GM18502 (cell line): ENCODE data around the gene PRDM11.

Experiments used
- ATAC-seq: cut with Tn5 transposase; IDR thresholded peaks from one replicate; pipeline ENCODE4 v1.9.1; 2021; ENCODE audit warnings: mild to moderate bottlenecking; ENCODE audit not compliant: unreplicated experiment, poor library complexity

The PRDM11 gene

DNA sequence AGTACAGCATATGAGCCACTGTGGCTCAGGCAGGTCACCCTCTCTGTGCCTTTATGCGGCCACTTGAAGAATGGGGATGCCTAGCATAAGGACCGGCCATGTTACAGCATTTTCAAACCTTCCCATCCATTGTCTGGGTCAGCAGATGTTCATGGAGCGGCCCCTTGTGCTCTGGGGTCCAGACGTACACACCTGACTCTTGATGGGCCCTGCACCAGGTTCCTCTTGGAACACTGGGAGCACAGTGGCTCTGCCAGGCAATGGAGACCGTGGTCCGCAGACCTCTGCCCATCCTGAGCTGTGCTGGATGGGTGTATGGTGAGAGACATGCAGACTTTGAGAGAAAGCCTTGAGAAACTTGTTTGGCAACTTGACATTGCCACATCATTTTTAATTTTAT, 9.8 kb downstream of the PRDM11 start:
- no peak for ATAC-seq

- no peak for ATAC-seq
Observed at GRCh38 chr11:45156741-45157140, 10.3 kb downstream of the PRDM11 start.

GRCh38 chr11:45157247-45158209, 11.1 kb downstream of the PRDM11 start:
- ATAC-seq: no peak

DNA sequence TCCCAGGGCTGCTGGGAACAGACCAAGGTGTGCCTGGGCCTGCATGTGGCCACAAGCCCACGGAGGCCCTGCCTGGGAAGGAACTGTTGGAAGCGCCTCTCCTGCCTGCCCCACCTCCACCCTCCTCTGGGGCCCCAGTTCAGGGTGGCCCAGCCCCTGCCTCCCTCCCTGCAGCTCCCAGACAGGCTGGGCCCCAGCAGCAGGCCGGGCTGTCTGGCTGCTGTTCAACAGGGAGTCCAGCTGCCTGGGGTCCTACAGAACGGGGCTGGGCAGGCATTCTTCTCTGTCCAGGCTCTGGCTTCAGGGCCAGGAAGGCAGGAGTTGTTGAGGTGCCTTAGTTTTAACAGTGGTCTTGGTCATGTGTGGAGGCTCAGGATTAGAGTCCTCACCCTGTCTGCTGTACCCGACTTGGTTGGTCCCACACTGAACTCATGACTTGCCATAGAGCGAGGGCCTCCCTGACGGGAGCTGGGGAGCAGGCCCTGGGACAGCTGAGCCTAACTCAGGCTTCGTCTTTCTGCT, 11.8 kb downstream of the PRDM11 start:
- ATAC-seq: no peak

GRCh38 chr11:45158891-45159605, 12.6 kb downstream of the PRDM11 start:
- ATAC-seq: no peak

- ATAC-seq: no peak
Observed at GRCh38 chr11:45159781-45160365, 13.4 kb downstream of the PRDM11 start.

DNA sequence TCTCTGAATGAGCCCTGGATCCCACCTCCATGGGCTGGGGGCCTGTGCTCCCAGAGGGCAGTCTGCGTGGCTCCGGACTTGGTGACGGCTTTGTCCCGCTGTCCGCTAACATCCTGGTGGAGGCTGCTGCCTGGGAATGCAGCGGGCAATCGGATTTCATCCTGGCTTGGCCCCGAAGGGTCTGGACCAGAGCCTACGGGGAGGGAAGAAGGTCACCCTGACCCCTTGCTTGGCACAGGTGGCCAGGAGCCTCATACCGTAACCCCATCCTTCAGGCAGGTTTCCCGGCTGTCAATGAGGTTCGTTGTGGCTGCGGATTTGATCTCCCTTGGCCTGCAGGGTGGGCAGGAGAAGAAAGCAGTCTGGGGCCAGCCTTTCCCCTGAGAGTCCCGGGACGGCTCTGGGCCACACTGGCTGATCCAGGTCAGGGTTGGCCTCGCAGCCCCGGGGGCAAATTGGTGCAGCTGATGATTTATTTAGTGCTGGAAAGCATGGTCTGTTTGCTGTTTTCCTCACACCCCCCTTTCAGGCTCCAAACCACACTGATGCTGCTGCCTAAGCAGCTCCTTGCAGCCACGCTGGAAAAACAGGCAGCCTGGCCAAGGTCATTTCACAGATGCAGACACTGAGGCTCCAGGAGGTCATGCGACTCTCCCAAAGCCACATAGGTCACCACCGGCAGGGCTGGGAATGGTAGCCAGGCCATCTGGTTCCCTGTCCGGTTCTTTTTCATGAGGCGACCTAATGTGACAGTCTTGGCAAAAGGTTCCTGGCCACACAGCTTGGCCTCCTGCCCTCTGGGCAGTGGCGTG, 15.0 kb downstream of the PRDM11 start:
- ATAC-seq: no peak

- ATAC-seq: no peak
Observed at GRCh38 chr11:45162064-45162375, 15.6 kb downstream of the PRDM11 start.

GRCh38 chr11:45162916-45163879, 16.8 kb downstream of the PRDM11 start:
- no peak for ATAC-seq

DNA sequence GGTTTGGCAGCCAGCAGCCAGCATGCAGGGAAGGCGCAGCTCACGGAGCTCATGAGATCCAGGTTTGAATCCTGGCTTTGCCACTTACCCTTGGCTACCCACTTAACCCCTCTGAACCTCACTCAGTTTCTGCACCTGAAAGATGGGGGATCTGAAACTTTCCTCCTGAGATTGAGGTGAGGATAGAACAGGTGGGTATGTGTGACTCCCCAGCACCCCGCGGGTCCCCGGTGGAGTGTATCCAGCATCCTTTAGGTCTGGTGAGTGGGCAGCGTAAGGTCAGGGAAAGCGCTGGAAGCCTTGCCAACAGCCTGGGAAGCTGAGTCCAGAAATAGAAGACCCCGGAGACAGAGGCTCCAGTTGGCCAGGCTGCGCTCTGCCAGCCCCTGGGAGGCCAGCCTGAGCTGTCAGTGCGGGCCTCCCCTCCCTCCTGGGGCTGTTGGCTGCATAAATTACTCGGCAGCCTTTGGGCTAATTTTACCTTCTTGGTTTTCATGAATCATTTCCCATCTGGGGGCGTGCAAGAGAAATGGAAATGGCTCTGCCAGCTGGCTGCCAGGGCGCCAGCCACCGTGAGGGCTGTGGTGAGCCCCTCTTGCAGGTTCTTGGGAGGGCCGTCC, 17.6 kb downstream of the PRDM11 start:
- no peak for ATAC-seq

- ATAC-seq: no peak
Observed at GRCh38 chr11:45165386-45165785, 18.9 kb downstream of the PRDM11 start.

DNA sequence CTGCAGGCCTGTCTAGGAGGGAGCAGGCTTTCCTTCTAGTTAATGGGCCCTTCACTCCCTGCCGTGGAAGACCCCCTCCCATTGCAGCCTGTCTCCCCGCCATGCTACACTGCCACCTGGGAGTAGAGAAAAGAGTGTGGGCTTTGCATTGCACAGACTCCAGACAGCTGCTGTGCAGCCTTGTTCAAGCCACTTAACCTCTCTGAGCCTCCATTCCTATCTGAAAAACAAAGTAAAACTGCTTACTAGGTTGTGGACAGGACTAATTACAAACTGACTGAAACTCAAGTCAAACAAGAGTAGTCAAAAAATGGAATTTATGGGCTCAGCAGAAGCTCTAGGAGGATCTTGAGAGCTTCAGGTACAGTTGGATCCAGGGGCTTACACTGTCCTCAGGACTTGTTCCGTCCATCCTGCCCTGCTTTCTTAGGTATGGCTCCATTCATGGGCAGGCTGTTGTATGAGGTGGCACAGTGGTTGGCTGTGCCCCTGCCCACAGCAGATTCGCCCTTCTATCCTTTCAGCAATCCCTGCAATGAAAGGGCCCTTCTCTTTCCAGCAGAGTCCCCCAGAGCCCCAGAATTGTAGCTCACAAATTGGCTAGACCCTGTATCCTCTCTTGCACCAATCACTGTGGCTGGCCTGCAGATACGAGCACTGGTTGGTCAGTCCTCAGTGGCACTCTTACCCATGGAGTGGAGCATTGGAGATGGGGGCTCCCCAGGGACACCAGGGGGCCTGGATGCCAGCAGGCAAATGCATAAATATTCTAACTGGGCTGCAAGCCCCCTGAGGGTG, 19.6 kb downstream of the PRDM11 start:
- no peak for ATAC-seq

- no peak for ATAC-seq
Observed at GRCh38 chr11:45166604-45166897, 20.1 kb downstream of the PRDM11 start.

- ATAC-seq: no peak
Observed at GRCh38 chr11:45167283-45167682, 20.8 kb downstream of the PRDM11 start.

DNA sequence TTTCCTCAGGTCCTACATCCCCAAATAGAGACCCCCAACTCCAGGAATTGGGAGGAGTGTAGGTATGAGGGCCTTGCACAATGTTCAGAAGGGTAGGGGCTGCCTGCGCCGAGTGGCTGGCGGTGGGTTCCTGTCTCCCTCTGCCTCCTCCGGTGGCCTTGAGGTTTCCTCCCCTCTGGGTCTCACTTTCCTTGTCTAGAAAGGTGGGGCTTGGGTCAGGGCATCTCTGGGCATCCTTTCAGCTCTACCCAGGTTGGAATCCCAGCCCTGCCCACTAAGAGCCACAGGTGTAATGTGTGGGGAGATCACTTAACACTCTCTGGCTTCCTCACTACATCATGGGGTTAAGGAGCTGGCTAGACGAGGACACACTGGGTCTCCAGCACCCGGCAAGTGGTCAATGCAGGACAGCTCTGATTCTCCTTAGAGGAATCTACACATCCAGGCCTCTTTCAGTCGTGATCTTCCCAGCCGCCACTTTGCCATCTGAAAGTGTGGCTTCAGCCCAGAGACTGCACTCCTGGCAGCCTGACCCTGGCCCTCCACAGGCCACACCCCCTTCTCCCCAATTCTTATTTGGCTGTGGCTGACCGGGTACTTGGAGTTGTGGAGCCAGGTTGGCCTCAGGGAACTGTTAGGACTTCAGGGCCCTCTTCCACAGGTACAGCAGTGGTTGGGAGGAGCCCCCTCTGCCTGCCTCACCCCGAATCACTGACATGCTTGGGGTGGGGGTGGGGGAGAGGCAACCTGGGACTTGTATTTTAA, 22.1 kb downstream of the PRDM11 start:
- ATAC-seq: no peak

GRCh38 chr11:45169310-45170072, 23.1 kb downstream of the PRDM11 start:
- no peak for ATAC-seq

GRCh38 chr11:45170484-45170883, 24.0 kb downstream of the PRDM11 start:
- no peak for ATAC-seq
